D721Med (cell line): Measurements from ENCODE around the gene EPB41L5.

Experiments
- DNase-seq: peaks from one replicate; pipeline ENCODE4 v3.0.0; 2011; ENCODE audit warnings: low spot score; ENCODE audit not compliant: insufficient read length
- FAIRE-seq: peaks from 2 replicates; lab custom pipeline; 2011; peaks lifted over from hg19 to GRCh38; lab: Jason Lieb, UNC
- CTCF ChIP-seq: IDR thresholded peaks from 2 replicates; pipeline ENCODE4 v1.5.1; 2012; ENCODE audit warnings: mild to moderate bottlenecking, control low read depth; ENCODE audit not compliant: insufficient read depth; ENCODE audit errors: missing control alignments

The EPB41L5 gene

GRCh38 chr2:120140866-120141265 lies 128.0 kb downstream of the EPB41L5 start:
- no peak for DNase-seq
- no peak for TF ChIP-seq CTCF
- FAIRE-seq: no peak

DNA sequence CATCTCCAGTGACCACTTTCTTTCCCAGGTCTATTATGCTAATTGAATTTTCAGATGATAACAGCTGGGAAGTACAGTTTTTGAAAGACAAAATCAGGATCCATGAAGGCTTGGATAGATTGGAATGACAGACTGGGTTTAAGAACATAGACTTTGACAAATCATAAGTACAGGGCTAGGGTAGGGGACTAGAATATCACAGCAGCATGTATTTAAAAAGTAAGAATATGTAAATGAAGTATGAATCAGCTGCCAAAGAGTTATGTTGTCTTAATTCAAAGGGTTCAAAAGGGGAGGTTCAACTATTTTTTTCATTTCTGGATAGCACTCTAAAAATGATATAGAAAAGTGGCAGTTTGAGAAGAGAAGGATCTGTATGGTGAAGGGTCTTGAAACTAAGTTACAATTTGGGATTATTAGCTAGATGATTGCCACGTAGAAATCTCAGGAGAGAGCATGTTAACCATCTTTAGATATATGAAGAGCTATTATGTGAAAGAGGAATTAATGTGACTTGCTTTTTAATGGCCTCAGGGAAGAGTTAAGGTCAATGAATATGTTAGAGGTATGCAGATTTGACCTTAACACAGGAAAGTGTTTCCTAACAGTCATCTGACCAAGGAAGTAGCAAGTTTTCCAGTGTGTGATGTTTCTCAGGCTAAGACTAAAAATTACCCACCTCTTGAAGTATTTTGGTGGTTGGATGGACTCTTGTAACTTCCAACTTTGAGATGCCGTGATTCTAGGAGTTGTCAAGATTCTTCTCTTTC lies 128.6 kb downstream of the EPB41L5 start:
- FAIRE-seq (no peak), DNase-seq (no peak)
- TF ChIP-seq CTCF: no peak

- DNase-seq: no peak
- FAIRE-seq: no peak
- no peak for TF ChIP-seq CTCF
Observed at GRCh38 chr2:120142528-120143219, 129.8 kb downstream of the EPB41L5 start.

GRCh38 chr2:120148229-120148628 lies 135.4 kb downstream of the EPB41L5 start:
- peak; percentile 51 for FAIRE-seq
- TF ChIP-seq CTCF: no peak
- no peak for DNase-seq

DNA sequence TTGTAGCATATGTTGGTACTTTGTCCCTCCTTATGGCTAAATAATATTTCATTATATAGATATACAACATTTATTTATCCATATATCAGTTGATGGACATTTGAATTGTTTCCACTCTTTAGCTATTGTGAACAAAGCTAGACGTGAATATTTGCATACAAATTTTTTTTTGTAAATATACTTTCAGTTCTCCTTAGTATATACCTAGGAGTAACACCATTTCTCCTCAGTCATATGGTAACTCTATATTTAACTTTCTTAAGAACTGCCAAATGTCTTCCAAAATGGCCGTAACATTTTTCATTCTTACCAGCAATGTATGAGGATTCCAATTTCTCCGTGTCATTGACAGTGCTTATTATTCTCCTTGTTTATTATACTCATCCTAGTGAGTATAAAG lies 135.8 kb downstream of the EPB41L5 start:
- FAIRE-seq (no peak), DNase-seq (no peak)
- TF ChIP-seq CTCF: no peak

DNA sequence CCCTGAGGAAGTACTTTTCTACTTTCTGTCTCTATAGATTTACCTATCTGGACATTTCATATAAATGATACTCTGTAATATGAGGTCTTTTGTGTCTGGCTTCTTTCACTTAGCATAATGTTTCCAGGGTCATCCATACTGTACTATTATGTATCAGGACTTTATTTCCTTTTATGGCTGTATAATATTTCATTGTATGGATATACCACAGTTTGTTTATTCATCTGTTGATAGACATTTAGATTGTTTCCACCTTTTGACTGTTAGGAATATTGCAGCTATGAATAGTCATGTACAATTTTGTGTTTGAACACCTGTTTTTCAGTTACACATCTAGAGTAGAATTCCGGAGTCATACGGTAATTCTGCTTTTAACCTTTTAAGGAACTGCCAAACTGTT lies 136.5 kb downstream of the EPB41L5 start:
- FAIRE-seq (no peak), DNase-seq (no peak)
- TF ChIP-seq CTCF: no peak

DNA sequence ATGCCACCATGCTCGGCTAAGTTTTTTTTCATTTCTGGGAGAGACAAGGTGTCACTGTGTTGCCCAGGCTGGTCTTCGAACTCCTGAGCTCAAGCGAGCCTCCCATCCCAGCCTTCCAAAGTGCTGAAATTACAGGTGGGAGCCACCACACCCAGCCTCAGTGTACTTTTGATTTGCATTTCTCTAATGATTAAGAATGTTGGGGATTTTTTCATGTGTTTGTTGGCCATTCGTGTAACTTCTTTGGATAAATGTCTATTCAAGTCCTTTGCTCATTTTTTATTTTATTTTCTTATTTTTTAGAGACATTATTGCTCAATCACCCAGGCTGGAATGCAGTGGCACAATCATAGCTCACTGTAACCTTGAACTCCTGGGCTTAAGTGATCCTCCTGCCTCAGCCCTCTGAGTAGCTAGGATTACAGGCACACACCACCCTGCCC lies 137.2 kb downstream of the EPB41L5 start:
- no peak for TF ChIP-seq CTCF
- no peak for FAIRE-seq
- no peak for DNase-seq
